WERI-Rb-1 (cell line): Measurements from ENCODE around the gene CPNE5.

Experiments
- DNase-seq: peaks from one replicate; pipeline ENCODE4 v3.0.0-alpha.2; 2020
- H3K27ac ChIP-seq: fragments of 250-450 bp; sonication (Bioruptor Pico); 2 replicates; pipeline ENCODE4 v1.5.1; 2020; ENCODE audit warnings: mild to moderate bottlenecking, moderate library complexity
- H3K27me3 ChIP-seq: fragments of 250-450 bp; sonication (Bioruptor Pico); 2 replicates; pipeline ENCODE4 v1.5.1; 2021; ENCODE audit warnings: mild to moderate bottlenecking, low read depth, moderate library complexity; ENCODE audit not compliant: insufficient read depth, severe bottlenecking
- H3K36me3 ChIP-seq: fragments of 250-450 bp; sonication (Bioruptor Pico); 2 replicates; pipeline ENCODE4 v1.5.1; 2020; ENCODE audit warnings: mild to moderate bottlenecking, moderate library complexity
- H3K4me3 ChIP-seq: 2 replicates; pipeline ENCODE4 v1.5.1; 2011; ENCODE audit warnings: low read depth, mild to moderate bottlenecking, control low read depth, low read length
- H3K9me3 ChIP-seq: fragments of 250-450 bp; sonication (Bioruptor Pico); 2 replicates; pipeline ENCODE4 v1.5.1; 2021; ENCODE audit warnings: mild to moderate bottlenecking, moderate library complexity; ENCODE audit not compliant: severe bottlenecking
- CTCF ChIP-seq: IDR thresholded peaks from 2 replicates; pipeline ENCODE4 v1.5.1; 2011; ENCODE audit warnings: low read depth, mild to moderate bottlenecking, control low read depth, inconsistent platforms, low read length

Gene CPNE5

GRCh38 chr6:36738108-36738507 is 101.1 kb downstream of the CPNE5 start:
- Histone ChIP-seq H3K4me3 (no peak overlapping the region), H3K9me3 (no peaks in the 10 kb centered on the region), H3K27ac (no peak overlapping the region), H3K36me3 (no peaks in the 10 kb centered on the region), H3K27me3 (no peaks in the 10 kb centered on the region)
- no peak for DNase-seq
- TF ChIP-seq CTCF, result no peak

- H3K4me3 ChIP-seq, result no peak overlapping the region
- no peak overlapping the region for H3K27ac ChIP-seq
- TF ChIP-seq CTCF, result no peak
- no peaks in the 10 kb centered on the region for H3K36me3 ChIP-seq
- H3K27me3 ChIP-seq, result no peaks in the 10 kb centered on the region
- H3K9me3 ChIP-seq, result no peaks in the 10 kb centered on the region
- no peak for DNase-seq
Measured at GRCh38 chr6:36737043-36737785, 102.0 kb downstream of the CPNE5 start.

GRCh38 chr6:36735110-36736071 is 103.9 kb downstream of the CPNE5 start:
- H3K4me3 ChIP-seq, result no peak overlapping the region
- no peak for DNase-seq
- no peak overlapping the region for H3K27ac ChIP-seq
- no peaks in the 10 kb centered on the region for H3K27me3 ChIP-seq
- H3K36me3 ChIP-seq, result no peaks in the 10 kb centered on the region
- H3K9me3 ChIP-seq, result no peaks in the 10 kb centered on the region
- no peak for TF ChIP-seq CTCF

- TF ChIP-seq CTCF, result 0 out of 2 replicates have a peak, but pooled peaks have one; percentile 3
- Histone ChIP-seq H3K27ac (no peak overlapping the region), H3K27me3 (no peaks in the 10 kb centered on the region), H3K36me3 (no peaks in the 10 kb centered on the region), H3K9me3 (no peaks in the 10 kb centered on the region), H3K4me3 (no peak overlapping the region)
- no peak for DNase-seq
Measured at GRCh38 chr6:36734486-36735060, 104.7 kb downstream of the CPNE5 start.

- no peak for DNase-seq
- no peak for TF ChIP-seq CTCF
- no peak overlapping the region for H3K27ac ChIP-seq
- H3K36me3 ChIP-seq, result no peaks in the 10 kb centered on the region
- no peak overlapping the region for H3K4me3 ChIP-seq
- no peaks in the 10 kb centered on the region for H3K27me3 ChIP-seq
- H3K9me3 ChIP-seq, result no peaks in the 10 kb centered on the region
Measured at GRCh38 chr6:36733300-36733699, 105.9 kb downstream of the CPNE5 start.
